Ishikawa (cell line): ENCODE data around the gene DHRSX.

Source experiments
- CEBPB ChIP-seq: IDR thresholded peaks from 2 replicates; pipeline ENCODE4 v1.6.1; 2012
- CREB1 ChIP-seq: IDR thresholded peaks from 2 replicates; pipeline ENCODE4 v1.6.1; 2012; ENCODE audit warnings: low read depth
- EGR1 ChIP-seq: IDR thresholded peaks from 2 replicates; pipeline ENCODE4 v1.6.1; 2012
- EP300 ChIP-seq: IDR thresholded peaks from 2 replicates; pipeline ENCODE4 v1.6.1; 2012; ENCODE audit warnings: borderline replicate concordance
- FOXM1 ChIP-seq: IDR thresholded peaks from 2 replicates; pipeline ENCODE4 v1.6.1; 2012; ENCODE audit warnings: low read depth, borderline replicate concordance
- NFIC ChIP-seq: IDR thresholded peaks from 2 replicates; pipeline ENCODE4 v1.6.1; 2012
- RAD21 ChIP-seq: IDR thresholded peaks from 2 replicates; pipeline ENCODE4 v1.6.1; 2012; ENCODE audit warnings: low read depth
- TAF1 ChIP-seq: IDR thresholded peaks from 2 replicates; pipeline ENCODE4 v1.6.1; 2012; ENCODE audit warnings: low read depth, mild to moderate bottlenecking
- TCF12 ChIP-seq: IDR thresholded peaks from 2 replicates; pipeline ENCODE4 v1.6.1; 2012; ENCODE audit warnings: low read depth
- TEAD4 ChIP-seq: IDR thresholded peaks from 2 replicates; pipeline ENCODE4 v1.6.1; 2012
- YY1 ChIP-seq: IDR thresholded peaks from 2 replicates; pipeline ENCODE4 v1.6.1; 2012; ENCODE audit warnings: low read depth
- ZBTB7A ChIP-seq: IDR thresholded peaks from 2 replicates; pipeline ENCODE4 v1.6.1; 2012; ENCODE audit warnings: low read depth
- TF ChIP-seq, protein P1 (sequence below): IDR thresholded peaks from 2 replicates; pipeline ENCODE4 v1.6.1; 2012
- TF ChIP-seq, protein P2 (sequence below): IDR thresholded peaks from 2 replicates; pipeline ENCODE4 v1.6.1; 2012
- TF ChIP-seq, protein P3 (sequence below): IDR thresholded peaks from 2 replicates; pipeline ENCODE4 v1.6.1; 2012; ENCODE audit warnings: low read depth, mild to moderate bottlenecking

Gene DHRSX

DNA sequence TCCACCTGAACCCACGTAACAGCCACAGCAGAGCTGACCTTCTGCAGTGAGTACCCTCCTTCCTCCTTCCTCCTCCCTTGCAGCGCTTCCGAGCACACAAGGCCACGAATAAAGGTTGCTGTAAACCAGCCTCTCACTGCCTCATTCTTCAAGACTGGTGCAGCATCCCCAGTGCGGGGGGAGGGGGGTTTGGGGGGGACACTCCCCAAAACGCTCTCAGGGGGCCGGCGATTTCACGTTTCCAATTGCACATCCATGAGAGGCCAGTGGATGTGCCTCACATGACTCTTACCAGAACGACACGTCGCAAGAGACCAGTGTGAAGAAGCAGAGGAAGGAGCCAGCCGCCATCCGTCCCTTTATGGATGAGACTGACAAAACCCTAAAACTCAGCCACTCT, 5.2 kb downstream of the DHRSX start:
- TF ChIP-seq EGR1 (no peak), TAF1 (no peak), EP300 (no peak), CEBPB (no peak), RAD21 (no peak), TCF12 (no peak), NFIC (no peak), CREB1 (no peak)
- TF ChIP-seq, protein P1, sequence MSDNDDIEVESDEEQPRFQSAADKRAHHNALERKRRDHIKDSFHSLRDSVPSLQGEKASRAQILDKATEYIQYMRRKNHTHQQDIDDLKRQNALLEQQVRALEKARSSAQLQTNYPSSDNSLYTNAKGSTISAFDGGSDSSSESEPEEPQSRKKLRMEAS = no peak
- TF ChIP-seq, protein P2, sequence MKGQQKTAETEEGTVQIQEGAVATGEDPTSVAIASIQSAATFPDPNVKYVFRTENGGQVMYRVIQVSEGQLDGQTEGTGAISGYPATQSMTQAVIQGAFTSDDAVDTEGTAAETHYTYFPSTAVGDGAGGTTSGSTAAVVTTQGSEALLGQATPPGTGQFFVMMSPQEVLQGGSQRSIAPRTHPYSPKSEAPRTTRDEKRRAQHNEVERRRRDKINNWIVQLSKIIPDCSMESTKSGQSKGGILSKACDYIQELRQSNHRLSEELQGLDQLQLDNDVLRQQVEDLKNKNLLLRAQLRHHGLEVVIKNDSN = no peak

DNA sequence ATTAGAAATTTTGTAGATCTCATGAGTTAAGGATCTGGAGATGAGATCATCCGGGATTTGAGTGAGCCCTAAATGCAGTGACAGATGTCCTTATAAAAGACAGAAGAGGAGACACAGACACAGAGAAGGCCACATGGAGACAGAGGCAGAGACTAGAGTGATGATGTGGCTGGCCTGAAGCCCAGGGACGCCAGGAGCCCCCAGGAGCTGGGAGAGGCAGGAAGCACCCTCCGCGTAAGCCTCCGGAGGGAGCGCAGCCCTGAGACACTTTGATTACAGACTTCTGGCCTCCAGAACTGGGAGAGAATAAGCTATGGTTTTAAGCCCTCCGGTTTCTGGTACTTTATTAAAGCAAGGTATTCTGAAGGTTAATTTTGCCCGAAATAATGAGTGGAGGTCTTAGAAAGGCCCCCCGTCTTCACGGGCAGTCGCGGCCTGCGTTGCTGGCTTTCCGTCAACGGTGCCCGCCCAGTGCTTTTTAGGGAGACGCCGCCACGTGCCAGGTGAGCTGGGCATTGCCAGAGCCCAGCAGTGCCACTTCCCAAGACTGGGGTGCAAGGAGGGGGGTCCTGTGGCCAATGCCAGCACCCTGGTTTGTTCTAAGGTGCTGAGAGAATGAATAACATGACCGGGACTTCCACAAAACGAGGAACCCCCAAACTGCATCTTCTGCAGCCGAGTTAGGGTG, 8.1 kb downstream of the DHRSX start:
- TF ChIP-seq FOXM1 = no peak
- TF ChIP-seq RAD21 = no peak
- no peak for TF ChIP-seq NFIC
- TF ChIP-seq, protein P2 = no peak
- no peak for TF ChIP-seq TCF12
- TF ChIP-seq, protein P1 = no peak
- TF ChIP-seq EGR1 = no peak
- TF ChIP-seq EP300 = no peak
- TF ChIP-seq CEBPB = no peak
- no peak for TF ChIP-seq YY1
- no peak for TF ChIP-seq CREB1
- TF ChIP-seq TEAD4 = no peak
- TF ChIP-seq ZBTB7A = no peak

DNA sequence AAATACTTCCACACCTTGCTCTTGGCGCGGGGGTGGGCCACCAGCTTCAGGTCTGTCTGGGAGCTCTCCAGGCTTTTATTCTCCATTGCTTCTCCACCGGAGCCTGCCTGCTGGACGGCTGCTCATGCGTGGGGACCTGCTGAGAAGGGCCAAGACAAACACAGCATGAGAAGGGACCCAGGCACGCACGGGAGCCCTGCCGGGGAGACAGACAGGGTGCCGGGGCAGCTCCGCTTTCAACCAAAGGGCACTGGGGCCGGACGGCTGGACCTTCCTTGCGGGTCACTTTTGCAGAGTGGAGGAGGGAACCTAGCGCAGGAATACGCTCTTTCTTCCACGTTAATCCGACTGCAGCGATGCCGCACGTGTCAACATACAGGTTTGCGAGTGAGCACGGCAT, 10.1 kb downstream of the DHRSX start:
- peak; percentile 92 for TF ChIP-seq TCF12
- no peak for TF ChIP-seq ZBTB7A
- TF ChIP-seq NFIC = peak; percentile 58
- no peak; the same call in 1 of the 2 replicates for TF ChIP-seq CEBPB
- peak; percentile 85 for TF ChIP-seq EP300
- TF ChIP-seq FOXM1 = peak; percentile 38; the same call in 1 of the 2 replicates
- peak; percentile 52 for TF ChIP-seq TEAD4

DNA sequence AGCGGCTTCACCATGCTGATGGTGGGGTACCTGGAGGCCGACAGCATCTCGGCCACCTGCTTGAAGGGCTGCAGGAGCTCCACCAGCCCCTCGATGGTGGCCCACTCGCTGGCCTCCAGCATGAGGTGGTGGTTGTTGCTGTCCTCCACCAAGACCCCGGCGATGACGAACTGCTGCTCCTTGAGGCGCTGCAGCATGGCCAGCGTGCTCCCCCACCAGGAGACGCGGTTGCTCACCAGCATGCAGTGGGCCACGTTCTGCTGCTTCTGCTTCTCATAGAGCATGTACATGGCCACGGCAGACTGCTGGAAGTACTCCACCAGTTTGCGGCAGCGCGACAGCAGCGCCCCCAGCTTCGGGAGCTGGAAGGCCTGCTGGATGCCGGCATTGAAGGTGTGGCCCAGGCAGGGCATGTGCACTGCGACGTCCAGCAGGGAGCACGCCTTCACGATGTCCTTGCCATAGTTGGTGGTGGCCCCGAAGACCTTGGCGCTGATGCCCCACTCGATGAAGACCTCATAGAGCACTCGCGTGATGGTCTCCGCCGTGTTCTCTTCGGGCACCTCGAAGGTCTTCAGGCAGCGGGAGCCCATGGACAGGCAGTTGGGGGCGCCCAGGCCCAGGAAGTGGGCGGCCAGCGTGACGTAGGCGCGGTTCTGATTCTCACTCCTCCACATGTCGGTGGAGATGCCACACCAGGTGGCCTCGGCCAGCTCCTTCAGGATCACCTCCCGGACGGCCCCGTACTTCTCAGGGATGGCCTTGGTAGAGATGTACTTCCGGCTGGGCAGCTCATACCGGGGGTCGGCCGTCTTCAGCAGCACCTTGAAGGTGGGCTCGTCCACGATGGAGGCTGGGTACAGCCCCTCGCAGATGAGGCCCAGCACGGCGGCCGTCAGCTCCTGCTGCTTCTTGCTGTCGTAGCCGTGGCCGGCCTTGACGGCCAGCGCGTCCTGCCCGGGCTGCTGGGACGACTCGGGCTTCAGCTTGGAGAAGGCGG, 11.0 kb downstream of the DHRSX start:
- TF ChIP-seq FOXM1 (no peak), CREB1 (no peak), TCF12 (no peak), YY1 (no peak), TEAD4 (no peak)

DNA sequence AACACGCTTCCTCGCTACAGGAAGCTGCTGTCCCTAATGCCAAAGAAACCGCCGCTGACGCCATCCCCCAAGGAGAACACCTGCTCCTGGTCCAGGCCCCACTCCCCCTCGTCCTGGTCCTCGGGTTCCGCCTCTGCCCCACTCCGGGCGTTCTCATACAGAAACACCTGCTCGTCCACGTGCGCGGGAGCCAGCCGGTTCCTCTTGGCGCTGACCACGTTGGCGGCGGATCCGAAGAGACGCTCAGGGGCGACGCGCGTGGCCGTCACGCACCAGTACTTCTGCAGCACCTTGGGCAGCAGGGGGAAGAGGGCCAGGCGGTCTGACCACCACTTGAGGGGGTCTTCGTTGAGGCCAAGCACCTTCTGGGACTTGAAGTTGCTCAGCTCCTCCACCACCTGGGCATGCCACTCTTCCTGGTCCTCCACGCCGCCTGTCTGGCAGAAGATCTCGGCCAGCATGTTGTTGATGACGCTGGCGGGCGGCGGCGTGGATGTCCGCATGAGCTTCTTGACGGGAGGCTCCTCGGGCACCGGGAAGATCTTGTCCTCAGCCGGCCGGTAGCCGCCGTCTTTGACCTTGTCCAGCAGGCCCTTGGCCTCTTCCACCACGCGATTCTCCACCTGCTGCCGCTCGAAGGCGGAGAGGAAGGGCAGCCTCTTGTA, 12.0 kb downstream of the DHRSX start:
- TF ChIP-seq FOXM1 (no peak), ZBTB7A (no peak), EGR1 (no peak), TCF12 (no peak), YY1 (no peak), TAF1 (no peak), CEBPB (no peak), CREB1 (no peak), TEAD4 (no peak), EP300 (no peak), NFIC (no peak), RAD21 (no peak)
- TF ChIP-seq, protein P2 = no peak
- TF ChIP-seq, protein P1 = no peak
- TF ChIP-seq, protein P3, sequence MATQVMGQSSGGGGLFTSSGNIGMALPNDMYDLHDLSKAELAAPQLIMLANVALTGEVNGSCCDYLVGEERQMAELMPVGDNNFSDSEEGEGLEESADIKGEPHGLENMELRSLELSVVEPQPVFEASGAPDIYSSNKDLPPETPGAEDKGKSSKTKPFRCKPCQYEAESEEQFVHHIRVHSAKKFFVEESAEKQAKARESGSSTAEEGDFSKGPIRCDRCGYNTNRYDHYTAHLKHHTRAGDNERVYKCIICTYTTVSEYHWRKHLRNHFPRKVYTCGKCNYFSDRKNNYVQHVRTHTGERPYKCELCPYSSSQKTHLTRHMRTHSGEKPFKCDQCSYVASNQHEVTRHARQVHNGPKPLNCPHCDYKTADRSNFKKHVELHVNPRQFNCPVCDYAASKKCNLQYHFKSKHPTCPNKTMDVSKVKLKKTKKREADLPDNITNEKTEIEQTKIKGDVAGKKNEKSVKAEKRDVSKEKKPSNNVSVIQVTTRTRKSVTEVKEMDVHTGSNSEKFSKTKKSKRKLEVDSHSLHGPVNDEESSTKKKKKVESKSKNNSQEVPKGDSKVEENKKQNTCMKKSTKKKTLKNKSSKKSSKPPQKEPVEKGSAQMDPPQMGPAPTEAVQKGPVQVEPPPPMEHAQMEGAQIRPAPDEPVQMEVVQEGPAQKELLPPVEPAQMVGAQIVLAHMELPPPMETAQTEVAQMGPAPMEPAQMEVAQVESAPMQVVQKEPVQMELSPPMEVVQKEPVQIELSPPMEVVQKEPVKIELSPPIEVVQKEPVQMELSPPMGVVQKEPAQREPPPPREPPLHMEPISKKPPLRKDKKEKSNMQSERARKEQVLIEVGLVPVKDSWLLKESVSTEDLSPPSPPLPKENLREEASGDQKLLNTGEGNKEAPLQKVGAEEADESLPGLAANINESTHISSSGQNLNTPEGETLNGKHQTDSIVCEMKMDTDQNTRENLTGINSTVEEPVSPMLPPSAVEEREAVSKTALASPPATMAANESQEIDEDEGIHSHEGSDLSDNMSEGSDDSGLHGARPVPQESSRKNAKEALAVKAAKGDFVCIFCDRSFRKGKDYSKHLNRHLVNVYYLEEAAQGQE = no peak

DNA sequence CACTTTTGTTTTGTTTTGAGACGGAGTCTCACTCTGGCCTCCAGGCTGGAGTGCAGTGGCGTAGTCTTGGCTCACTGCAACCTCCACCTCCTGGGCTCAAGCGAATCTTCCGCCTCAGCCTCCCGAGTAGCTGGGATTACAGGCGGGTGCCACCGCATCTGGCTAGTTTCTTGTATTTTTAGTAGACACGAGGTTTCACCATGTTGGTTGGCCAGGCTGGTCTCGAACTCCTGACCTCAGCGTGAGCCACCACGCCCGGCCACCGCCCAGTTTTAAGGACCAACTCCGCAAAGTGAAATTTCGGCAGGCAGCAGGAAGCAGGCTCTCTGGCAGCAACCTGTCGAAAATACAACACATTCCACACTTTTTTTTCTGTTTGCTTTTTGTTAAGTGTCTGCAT, 13.4 kb downstream of the DHRSX start:
- TF ChIP-seq RAD21 = no peak
- TF ChIP-seq CEBPB = no peak
- TF ChIP-seq EP300 = no peak
- TF ChIP-seq CREB1 = no peak
- no peak for TF ChIP-seq NFIC
- TF ChIP-seq TEAD4 = no peak
- TF ChIP-seq, protein P3 = no peak
- TF ChIP-seq, protein P2 = no peak
- no peak for TF ChIP-seq YY1
- TF ChIP-seq ZBTB7A = no peak
